Stimulated activated effector memory CD8-positive, alpha-beta T cell treated with anti-CD3 and anti-CD28 coated beads, Interleukin-12 subunit alpha, Interleukin-12 subunit beta, amount 100 ng/mL, for 72 hours (primary cell): ENCODE results near the gene FCGR1A.
"Not testable (repeated sequence)": the region's sequence is repeated elsewhere in the genome, so short reads cannot be mapped to it uniquely, and the experiment has no call there.

ENCODE experiments used
- ATAC-seq: fragments of 150-1000 bp; cut with Tn5 transposase; 2 replicates; pipeline ENCODE4 v1.10.0; 2021
- DNase-seq, 2 donors: peaks; one replicate each; pipeline ENCODE4 v3.0.0; 2021 to 2022; ENCODE audit warnings: low spot score in 2 of 2
- H3K27ac Mint-ChIP-seq: one replicate; pipeline ENCODE4 v1.8.0; 2022; ENCODE audit warnings: mild to moderate bottlenecking, mixed read lengths
- H3K36me3 Mint-ChIP-seq: one replicate; pipeline ENCODE4 v1.8.0; 2022; ENCODE audit warnings: mild to moderate bottlenecking, mixed read lengths
- H3K4me1 Mint-ChIP-seq: one replicate; pipeline ENCODE4 v1.8.0; 2022; ENCODE audit warnings: mixed read lengths
- H3K4me3 Mint-ChIP-seq: one replicate; pipeline ENCODE4 v1.8.0; 2022; ENCODE audit warnings: mild to moderate bottlenecking, mixed read lengths
- H3K9me3 Mint-ChIP-seq: one replicate; pipeline ENCODE4 v1.8.0; 2022; ENCODE audit warnings: mixed read lengths

FCGR1A gene

DNA sequence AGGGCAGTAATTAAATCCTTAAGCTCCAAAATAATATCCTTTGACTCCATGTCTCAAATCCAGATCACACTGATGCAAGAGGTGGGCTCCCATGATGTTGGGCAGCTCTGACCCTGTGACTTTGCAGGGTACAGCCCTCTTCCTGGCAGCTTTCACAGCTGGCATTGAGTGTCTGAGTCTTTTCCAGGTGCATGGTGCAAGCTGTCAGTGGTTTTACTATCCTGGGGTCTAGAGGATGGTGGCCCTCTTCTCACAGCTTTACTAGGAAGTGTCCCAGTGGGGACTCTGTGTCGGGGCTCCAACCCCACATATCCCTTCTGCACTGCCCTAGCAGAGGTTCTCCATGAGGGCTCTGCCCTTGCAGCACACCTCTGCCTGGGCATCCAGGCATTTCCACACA lies 16.3 kb upstream of the FCGR1A start:
- not testable (repeated sequence) for DNase-seq, H3K27ac Mint-ChIP-seq, H3K4me1 Mint-ChIP-seq, H3K36me3 Mint-ChIP-seq, H3K4me3 Mint-ChIP-seq, ATAC-seq, H3K9me3 Mint-ChIP-seq

DNA sequence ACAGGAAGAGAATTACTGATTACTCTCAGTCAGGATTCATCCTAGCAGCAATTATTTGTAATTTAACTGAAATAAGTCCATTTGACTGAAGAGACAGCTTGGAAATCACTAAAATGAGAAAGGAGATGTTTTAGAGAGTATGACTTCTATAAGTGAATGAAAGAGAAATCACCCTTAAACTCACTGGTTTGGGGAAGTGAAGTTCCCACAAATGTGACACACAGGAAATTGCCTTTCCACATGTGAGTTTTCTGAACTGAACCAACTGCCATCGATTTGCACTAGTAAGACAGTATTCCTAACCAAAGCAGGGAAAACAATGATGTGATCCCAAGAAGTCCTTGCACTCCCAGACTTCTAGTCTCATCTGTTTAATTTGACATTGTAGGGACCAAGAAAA lies 13.3 kb upstream of the FCGR1A start:
- not testable (repeated sequence) for ATAC-seq, H3K9me3 Mint-ChIP-seq, H3K4me1 Mint-ChIP-seq, DNase-seq, H3K4me3 Mint-ChIP-seq, H3K36me3 Mint-ChIP-seq, H3K27ac Mint-ChIP-seq

DNA sequence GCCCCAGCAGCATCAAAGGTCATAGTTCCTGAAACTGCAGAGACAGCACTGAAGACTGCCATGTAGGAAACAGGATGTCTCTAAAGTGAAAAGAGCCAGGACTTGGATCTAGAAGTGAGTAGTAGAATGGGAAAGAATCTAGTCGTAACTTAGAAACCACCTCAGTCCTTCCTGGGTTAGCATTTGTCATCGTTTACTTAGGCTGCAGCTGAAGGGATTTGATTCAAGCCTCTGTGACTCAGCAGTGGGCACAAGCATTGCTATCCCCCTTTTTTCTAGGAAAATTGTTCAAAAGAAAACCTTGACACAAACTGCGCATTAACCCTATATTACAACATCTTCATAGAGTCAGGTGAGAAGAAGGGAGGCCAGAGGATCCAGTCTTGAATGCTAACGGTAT lies 11.8 kb upstream of the FCGR1A start:
- H3K9me3 Mint-ChIP-seq, DNase-seq: not testable (repeated sequence)

DNA sequence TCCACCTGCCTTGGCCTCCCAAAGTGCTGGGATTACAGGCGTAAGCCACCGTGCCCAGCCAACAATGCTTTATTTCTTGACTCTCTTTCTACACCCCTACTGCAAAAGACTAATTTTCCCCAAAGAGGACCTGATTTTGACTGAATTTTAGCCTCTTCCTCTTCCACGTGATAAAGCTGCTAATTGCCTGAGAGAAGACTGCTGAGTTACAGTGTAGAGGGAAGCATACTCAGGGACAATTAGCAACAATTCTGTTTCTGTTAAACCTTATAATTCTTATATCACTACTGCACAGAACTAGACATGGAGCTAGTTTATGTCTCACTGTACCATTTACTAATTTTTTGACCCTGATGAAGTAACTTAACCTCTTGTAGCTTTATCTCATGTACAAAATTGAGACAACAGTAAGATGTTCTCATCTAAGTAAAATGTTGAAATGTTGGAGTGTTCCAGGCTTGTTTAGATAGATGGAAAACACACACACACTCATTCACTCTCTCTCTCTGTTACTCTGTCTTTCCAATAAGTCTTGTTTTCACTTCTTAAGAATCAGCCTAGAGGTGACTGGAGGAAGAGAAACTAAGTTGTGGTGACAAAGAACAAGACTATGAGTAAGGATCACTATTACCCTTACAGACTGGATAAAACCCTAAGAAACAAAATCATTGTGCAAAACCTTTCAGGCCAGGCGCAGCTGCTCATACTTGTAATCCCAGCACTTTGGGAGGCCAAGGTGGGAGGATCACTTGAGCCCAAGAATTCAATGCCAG lies 10.7 kb upstream of the FCGR1A start:
- not testable (repeated sequence) for H3K27ac Mint-ChIP-seq, H3K36me3 Mint-ChIP-seq, DNase-seq, H3K4me1 Mint-ChIP-seq, H3K4me3 Mint-ChIP-seq, H3K9me3 Mint-ChIP-seq
- peak; percentile 99 for ATAC-seq

More for the DNA sequence above, 11.8 kb upstream of the FCGR1A start:
- ATAC-seq = peak; percentile 34
- not testable (repeated sequence) for H3K36me3 Mint-ChIP-seq, H3K4me3 Mint-ChIP-seq, H3K4me1 Mint-ChIP-seq, H3K27ac Mint-ChIP-seq

DNA sequence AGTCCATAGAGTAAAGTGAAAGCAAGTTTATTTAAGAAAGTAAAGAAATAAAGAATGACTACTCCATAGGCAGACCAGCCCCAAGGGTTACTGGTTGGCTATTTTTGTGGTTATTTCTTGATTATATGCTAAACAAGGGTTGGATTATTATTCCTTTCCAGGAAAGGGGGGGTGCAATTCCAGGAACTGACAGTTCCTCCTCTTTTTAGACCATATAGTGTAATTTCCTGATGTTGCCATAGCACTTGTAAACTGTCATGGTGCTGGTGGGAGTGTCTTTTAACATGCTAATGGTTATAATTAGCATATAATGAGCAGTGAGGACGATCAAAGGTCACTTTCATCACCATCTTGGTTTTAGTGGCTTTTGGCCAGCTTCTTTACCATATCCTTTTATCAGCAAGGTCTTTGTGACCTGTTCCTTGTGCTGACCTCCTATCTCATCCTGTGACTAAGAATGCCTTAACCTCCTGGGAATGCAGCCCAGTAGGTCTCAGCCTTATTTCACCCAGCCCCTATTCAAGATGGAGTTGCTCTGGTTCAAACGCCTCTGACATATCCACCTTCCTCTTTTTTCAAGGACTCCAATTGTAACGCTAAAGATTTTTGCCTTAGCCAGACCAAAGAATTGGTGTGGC lies 6.9 kb upstream of the FCGR1A start:
- H3K36me3 Mint-ChIP-seq, ATAC-seq, H3K4me3 Mint-ChIP-seq, DNase-seq, H3K4me1 Mint-ChIP-seq, H3K27ac Mint-ChIP-seq, H3K9me3 Mint-ChIP-seq: not testable (repeated sequence)

DNA sequence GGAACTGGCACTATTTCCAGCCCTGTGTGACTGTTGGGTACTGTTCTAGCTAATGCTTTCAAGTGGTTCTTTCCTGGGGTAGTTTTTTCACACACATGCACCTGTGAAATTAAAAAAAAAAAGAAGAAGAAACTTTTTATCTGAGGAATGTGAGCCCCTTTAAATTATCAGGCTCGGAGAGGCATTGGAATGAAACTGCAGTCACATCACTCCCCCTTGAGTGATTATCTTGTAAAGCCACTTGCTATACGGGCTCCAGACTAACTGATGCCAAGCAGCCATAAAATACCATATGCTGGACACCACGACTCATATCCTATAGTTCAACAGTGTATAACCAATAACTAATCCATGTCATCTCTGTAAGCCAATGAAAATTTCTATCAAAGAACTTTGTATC lies 5.4 kb upstream of the FCGR1A start:
- H3K9me3 Mint-ChIP-seq = not testable (repeated sequence)

DNA sequence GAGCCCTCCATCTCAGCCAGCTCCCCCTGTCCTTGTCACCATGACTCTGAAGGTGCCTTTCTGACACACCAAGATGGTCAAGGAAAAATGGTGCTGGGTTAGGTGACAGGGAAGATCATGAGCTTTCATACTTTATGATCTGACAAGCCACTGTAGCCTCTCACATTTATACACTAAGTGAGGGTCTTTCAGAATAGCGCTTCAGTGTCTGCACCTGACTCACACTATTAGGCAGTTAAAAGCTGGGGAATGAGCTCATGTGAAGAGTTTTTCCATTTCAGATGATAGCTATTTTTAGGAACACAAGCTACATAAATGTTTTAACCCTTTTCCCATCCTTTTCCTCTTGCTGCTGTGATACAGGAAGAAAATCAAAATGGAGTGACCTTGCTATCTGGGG lies 4.2 kb upstream of the FCGR1A start:
- H3K27ac Mint-ChIP-seq, H3K4me3 Mint-ChIP-seq, H3K9me3 Mint-ChIP-seq, ATAC-seq, H3K36me3 Mint-ChIP-seq, DNase-seq, H3K4me1 Mint-ChIP-seq: not testable (repeated sequence)

More for the DNA sequence above, 5.4 kb upstream of the FCGR1A start:
- not testable (repeated sequence) for H3K27ac Mint-ChIP-seq, ATAC-seq, H3K4me3 Mint-ChIP-seq, H3K4me1 Mint-ChIP-seq, H3K36me3 Mint-ChIP-seq, DNase-seq

DNA sequence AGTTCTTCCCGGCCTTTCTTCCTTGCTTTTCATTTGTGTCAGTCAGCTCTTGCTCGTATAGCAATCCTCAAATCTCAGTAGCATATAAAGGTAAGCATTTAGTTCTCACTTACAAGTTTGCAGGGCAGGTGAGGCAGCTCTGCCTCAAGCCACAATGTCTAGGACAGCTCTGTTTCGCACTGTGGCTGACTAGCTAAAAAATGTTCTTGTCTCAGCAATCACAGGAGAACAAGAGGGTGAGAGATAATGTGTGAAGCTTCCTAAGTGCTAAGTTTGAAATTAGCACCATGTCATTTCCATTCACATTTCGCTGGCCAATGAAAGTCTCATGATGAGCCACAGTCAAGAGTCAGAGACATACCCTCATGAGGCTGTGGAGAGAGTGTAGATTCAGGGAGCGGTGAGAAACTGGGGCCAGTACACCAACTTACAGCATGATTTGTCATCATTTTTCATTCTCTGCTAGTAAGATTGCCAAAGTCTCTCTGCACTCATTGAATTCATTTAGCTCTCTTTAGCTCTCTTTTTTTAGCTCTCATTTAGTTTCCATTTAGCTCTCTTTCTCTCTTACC lies 995 bp upstream of the FCGR1A start:
- DNase-seq, H3K36me3 Mint-ChIP-seq, H3K9me3 Mint-ChIP-seq, H3K27ac Mint-ChIP-seq, H3K4me3 Mint-ChIP-seq, H3K4me1 Mint-ChIP-seq: not testable (repeated sequence)
- ATAC-seq = peak; percentile 99

DNA sequence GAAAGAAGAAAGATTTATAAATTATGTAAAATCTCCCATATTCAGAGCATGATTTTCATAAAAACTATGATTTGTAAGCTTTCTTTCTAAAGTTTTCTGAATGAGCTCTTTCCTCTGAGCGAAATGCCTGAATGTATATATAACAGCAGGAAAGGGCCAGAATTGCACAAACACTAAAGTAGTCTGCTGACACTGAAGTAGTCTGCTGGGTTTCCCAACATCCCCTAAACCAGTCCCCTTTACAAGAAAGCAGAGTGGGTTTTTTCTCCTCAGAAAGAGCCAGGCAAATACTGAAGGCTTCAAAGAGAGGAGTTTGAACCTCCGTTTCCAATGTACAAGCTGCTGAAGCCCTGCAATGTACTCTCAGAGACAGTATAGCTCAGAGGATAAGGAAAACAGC lies 795 bp downstream of the FCGR1A start:
- not testable (repeated sequence) for H3K27ac Mint-ChIP-seq, H3K4me3 Mint-ChIP-seq, H3K4me1 Mint-ChIP-seq, DNase-seq, ATAC-seq, H3K36me3 Mint-ChIP-seq, H3K9me3 Mint-ChIP-seq

DNA sequence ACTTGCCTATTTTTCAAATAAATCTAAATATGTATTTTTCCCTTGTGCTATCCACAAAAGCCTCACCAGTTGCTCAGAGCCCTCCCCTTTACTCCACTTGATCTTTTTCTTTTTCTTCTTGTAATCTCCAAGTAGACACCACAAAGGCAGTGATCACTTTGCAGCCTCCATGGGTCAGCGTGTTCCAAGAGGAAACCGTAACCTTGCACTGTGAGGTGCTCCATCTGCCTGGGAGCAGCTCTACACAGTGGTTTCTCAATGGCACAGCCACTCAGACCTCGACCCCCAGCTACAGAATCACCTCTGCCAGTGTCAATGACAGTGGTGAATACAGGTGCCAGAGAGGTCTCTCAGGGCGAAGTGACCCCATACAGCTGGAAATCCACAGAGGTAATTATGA lies 1.4 kb downstream of the FCGR1A start:
- not testable (repeated sequence) for H3K36me3 Mint-ChIP-seq, H3K4me3 Mint-ChIP-seq, H3K9me3 Mint-ChIP-seq, ATAC-seq, H3K27ac Mint-ChIP-seq, H3K4me1 Mint-ChIP-seq, DNase-seq

DNA sequence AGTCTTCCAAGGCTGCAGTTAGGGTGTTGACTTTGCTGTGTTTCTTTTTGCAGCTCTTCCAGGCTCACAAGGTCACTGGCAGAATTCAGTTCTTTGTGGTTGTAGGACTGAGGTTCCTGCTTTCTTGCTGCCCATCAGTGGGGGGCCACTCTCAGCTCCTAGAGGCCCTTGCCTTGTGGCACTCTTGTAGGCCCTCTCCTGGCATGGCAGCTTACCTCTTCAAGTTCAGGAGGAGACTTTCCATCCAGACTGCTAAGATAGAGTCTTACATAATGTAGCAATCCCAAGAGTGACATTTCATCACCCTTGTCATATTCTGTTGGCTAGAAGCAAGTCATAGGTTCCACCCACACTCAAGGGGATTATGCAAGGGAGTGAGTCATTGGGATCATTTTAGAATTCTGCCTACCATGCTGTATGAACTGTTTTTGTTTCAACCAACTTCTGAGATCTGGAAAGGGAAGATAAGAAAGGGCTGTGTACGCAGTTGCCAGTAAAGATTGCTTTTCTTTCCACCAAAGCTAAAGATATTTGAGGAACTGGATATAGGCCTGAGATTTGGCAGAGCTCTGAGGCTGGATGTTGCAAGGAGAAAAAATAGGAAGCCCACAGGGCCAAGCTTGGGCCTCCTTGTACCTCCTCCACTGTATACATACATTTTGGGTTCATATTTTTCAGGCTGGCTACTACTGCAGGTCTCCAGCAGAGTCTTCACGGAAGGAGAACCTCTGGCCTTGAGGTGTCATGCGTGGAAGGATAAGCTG lies 5.4 kb downstream of the FCGR1A start:
- DNase-seq, H3K4me1 Mint-ChIP-seq, H3K9me3 Mint-ChIP-seq, H3K4me3 Mint-ChIP-seq, H3K36me3 Mint-ChIP-seq, H3K27ac Mint-ChIP-seq: not testable (repeated sequence)
- ATAC-seq = peak; percentile 55

DNA sequence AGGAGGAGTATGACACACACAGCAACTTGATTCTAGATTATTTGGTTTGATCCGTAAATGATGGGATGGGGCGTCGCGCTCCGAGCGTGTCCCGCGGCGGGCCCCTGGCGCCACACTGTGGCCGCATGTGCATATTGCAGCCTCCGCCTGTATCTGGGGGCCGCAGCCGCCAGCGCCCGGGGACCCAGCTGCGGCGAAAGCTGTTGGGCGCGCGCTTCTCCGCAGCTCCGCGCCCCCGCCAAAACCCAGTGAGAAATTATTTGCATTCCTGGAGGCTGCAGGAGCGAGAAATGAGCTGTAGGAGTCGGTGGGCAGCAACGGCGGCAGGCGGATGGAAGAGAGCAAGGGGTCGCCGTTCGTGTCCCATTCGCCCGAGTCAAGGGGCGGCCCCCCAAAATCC lies 10.0 kb downstream of the FCGR1A start:
- DNase-seq = peak; percentile 46 to 76
- not testable (repeated sequence) for H3K9me3 Mint-ChIP-seq
- H3K4me3 Mint-ChIP-seq = peak overlapping the region; percentile 97

DNA sequence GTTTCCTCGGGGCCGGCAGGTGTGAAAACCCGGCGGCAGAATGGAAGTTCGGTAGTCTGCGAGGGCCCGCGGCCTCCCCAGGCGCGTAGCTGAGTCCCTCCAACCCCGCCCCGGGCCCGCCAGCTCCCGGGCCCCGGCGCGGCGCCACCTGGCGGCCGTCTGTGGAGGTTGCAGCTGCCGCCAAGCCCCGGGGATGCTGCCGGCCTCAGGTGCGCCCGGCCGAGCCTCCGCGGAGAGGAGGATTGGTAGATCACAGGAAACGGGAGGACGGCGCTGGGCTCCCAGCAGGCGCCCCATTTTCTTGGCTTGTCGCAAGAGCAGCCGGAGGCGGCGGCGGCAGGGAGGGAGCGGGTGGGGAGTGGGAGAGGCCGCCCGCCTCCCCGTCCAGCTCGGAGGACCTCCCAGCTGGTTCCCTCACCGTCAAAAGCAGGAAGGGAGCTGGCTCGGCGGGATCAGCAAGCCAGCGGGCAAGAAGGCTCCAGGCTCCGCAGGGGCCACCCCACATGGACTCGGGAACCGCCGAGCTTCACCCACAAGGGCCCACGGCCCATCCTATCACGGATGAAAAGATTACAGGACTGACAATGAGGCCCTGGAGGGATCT lies 10.5 kb downstream of the FCGR1A start:
- ATAC-seq = peak; percentile 96
- H3K36me3 Mint-ChIP-seq, H3K4me1 Mint-ChIP-seq, H3K9me3 Mint-ChIP-seq: not testable (repeated sequence)
- DNase-seq = peak; percentile 83 to 87
- peak overlapping the region; percentile 97 for H3K4me3 Mint-ChIP-seq
- peak overlapping the region; percentile 99 for H3K27ac Mint-ChIP-seq

More for the DNA sequence above, 10.0 kb downstream of the FCGR1A start:
- not testable (repeated sequence) for H3K36me3 Mint-ChIP-seq, H3K4me1 Mint-ChIP-seq
- ATAC-seq = peak; percentile 87
- H3K27ac Mint-ChIP-seq = peak overlapping the region; percentile 99

DNA sequence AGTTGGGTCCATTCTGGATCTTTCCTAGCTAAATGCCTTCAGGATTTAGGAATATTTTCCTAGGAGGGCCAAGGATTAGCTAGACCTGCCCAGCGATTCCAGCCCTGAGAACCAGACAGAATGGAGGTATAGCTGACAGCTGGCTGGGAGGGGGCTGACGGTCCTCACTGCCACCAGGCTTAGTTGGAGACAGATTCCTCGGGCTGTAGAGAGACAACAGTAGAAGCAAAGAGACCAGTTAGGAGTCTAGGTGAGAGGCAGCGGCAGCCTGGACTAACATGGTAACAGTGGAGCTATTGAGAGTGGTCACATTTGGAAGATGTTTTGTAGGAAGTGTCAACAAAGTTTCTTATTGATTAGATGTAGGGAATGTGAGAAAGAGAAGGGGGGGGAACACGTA lies 11.4 kb downstream of the FCGR1A start:
- H3K36me3 Mint-ChIP-seq, H3K4me1 Mint-ChIP-seq, H3K9me3 Mint-ChIP-seq, H3K27ac Mint-ChIP-seq, DNase-seq, ATAC-seq, H3K4me3 Mint-ChIP-seq: not testable (repeated sequence)

DNA sequence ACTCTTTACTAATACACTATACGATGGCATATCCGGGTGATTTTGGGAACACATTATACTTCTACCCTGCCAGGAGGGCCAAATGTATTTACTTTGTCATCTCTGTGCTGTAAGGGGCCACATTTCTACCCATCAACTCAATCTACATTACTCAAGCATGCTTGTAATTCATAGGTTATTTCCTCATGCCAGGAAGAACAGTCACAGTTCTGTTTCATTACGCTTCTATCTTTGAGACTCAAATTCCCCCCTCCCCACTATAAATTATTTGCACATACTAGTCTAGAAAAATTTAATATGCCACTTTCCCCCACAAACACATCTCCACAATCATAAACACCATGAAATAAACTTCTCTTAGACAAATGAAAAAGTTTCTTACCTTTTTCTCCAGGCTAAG lies 19.1 kb downstream of the FCGR1A start:
- not testable (repeated sequence) for H3K36me3 Mint-ChIP-seq, DNase-seq, H3K4me1 Mint-ChIP-seq, H3K4me3 Mint-ChIP-seq, H3K27ac Mint-ChIP-seq, H3K9me3 Mint-ChIP-seq, ATAC-seq
